GM18868 (cell line): ENCODE data around the gene METAP1D.

Experiments
- ATAC-seq: cut with Tn5 transposase; IDR thresholded peaks from one replicate; pipeline ENCODE4 v1.9.1; 2021; ENCODE audit warnings: mild to moderate bottlenecking, moderate library complexity; ENCODE audit not compliant: unreplicated experiment

The METAP1D gene

DNA sequence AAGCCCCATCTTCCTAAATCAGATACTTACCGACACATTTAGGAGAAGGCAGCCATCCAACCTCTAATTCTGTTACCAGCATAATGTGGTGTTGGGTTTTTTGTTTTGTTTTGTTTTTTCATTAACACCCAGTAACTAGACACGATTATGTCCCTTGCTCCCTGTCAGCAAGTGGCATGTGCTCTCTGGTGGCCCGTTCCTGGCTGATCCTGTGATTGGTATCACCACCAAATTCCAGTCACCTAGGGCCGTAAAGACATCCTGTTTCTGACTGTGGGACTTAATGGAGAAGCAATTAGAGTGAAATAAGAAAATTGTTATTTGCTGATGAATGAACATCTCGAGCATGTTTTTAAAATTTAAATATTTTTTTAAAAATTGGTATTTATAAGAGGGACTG, 79.7 kb downstream of the METAP1D start:
- ATAC-seq = no peak

DNA sequence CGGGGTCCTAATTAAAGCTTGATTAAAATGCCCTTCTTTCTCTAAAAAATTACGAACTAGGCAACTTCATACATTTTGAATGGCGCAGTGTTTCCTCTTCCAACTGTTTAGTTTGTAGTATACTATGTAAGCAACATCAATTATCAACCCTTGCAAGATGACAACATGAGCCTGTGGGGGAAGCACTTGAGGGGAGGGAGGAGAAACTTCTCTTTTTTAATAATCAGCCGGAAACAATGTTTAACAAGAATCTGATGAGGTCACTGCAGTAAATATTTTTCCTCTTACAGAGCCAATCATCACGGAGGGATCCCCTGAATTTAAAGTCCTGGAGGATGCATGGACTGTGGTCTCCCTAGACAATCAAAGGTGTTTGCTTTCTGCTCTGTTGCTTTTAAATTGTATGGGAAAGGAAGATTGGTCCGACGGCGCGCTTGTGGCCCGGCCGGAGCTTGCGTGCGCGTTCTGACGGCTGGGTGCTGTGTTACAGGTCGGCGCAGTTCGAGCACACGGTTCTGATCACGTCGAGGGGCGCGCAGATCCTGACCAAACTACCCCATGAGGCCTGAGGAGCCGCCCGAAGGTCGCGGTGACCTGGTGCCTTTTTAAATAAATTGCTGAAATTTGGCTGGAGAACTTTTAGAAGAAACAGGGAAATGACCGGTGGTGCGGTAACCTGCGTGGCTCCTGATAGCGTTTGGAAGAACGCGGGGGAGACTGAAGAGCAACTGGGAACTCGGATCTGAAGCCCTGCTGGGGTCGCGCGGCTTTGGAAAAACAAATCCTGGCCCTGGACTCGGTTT, 80.3 kb downstream of the METAP1D start:
- no peak for ATAC-seq

DNA sequence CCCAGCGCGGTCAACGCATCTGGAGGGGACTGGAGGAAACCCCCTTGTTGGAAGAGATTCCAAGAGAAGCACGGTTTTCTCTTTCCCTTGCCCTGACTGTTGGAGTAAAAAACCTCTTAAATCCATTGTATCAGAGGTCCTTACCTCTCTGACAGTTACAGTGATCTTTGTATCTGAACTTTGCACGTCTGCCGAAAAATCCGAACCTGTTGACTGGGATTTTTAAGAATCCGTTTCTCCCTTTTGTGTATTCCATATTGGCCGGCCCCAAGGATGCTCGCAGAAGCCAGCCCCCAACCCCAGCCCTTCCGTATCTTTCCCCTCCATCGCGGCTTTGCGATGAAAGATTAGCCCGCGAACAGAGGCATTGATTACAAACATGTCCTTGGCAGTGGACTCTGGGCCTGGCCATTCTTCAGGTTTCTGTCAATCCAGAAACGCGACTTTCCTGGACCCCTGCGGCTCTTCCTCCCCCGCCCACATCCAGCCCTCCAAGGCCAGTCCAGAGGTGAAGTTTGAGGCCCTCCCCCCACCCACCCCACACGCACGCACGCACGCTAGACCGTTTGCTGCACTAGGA, 81.0 kb downstream of the METAP1D start:
- no peak for ATAC-seq

DNA sequence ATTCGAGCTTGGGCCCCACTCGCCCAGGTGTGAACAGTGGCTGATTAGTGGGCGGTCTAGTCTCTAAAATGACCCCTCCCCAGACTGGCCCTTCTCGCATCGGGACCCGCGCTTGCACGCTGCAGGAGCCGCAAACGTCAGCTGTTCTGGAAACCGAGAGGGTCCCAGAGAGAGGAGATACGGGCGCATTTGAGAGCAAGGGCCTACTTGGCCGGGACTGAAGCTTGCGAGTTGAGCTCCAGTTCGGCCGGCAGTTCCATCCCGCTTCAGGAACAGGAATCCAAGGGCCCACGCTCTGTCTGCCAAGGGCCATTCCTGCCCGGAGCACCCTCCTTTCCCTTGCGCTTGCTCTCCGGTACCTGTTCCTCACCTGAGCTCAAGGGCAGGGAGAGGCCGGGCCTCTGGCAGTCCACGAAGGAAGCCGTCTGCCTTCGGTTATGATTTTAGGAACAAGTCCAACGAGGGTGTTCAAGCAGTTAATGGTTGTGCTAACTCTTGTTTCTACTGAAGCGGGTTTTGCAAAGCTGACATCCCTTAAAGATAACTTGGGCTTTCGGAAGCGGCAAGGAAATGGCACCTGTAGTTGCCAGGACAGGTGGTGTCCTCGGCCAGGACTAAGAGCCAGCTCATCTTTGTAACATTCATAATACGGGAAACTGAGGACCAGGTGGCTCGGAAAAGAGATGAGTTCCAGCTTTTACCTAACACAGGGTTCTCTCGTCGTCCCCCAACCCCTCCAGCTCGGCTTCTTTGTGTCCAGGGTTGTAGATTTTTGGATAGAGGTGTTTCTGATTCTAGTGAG, 81.7 kb downstream of the METAP1D start:
- ATAC-seq = no peak

DNA sequence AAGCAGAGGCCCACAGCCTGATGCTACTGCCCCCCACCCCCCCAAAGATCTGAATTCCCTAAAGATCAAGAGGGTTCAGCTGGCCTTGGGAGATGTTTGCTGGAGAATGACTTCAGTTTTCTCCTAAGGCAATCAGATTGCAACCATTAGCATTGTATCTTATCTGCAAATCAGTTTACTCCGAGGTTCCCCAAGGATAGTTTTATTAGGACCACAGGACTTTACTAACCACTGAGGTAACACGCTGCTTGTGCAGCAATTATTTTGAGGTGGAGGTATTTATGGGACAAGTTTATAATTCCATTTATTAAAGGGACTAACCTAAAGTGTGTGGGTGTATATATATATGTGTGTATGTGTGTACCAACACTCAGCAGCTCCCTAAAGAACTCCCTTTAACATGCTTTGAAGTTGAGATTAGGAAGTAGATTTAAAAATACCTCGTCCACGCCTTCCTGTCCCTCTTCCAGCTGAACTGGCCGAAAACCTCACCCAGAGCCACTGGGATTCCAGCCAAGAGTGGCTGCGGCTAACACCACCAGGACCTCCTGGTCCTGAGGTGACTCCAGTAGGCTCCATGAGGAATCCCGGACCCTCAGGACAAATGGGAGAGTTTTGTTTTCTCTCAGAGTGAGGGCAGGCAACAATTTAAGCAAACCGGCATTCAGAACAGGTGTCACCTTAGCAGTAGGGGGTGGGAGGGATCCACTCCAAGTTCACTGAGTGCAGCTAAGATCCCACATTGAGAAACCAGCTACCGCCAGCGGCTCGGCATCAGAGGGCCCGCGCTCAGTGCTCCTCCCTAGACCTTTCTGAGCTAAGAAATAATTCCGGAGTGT, 82.6 kb downstream of the METAP1D start:
- ATAC-seq = no peak

DNA sequence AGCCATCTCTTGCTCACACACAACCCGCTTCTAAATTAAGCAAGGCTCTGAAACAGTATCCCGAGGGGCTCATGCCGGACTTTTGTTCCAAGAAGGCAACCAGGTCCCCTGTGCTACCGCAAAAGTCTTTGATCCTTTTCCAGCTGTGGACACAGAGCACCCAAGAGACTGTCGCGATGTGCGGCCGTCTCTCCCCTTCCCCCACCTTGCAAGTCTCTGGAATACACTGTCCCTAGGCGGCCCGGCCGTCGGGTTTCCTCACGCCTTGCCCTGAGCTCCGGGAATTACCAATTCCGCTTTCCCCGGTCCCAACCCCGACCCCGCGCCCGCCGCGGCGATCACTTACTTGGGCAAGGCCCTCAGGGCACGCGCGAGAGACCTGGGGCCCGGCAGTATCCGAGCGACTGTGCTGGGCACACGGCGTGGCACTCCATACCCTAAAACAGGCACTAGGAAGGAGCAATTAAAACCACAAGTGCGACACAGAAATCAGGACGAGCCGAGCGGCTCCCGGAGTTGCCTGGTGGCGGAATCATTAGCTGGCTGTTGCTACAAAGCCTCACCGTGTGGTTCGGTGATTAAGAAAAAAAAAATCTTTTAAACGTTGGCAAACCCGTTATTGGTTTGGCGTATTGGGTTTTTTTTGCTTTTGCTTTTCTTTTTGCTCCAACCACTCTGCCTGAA, 83.3 kb downstream of the METAP1D start:
- ATAC-seq = no peak

DNA sequence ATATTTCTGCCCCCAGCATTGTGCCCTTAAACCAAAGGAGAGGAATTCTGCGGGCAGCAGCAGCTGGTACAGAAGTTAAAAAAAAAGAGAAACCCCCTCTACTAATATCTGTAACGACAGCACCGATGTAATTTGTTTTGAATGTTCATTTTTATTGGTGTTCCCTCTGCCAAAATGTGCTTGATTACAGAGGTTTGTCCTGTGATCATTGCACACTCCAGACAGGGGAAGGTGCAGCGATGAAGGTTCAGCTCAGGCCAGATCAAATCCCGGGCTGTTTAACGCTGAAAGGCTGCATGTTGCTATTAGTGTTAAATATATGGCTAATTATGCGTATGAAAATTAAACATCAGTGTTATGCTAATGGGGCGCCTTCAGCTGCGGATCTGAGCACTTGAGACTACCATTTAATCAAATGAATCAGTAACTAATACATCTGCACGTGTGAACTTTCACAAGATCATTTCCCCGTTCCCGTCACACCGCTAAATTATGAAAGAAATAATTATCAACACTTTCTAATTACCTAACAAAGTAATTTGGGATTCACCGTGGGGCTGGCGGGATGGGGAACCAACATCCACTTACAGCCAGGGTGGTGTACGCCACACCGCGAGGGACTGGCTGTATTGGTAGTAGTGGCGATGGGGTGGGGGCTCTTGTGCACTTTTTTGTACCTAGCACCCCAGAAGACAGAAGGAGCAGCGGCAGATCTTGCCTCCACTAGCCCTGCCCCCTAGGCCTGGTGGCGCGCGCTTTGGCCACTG, 84.1 kb downstream of the METAP1D start:
- no peak for ATAC-seq

DNA sequence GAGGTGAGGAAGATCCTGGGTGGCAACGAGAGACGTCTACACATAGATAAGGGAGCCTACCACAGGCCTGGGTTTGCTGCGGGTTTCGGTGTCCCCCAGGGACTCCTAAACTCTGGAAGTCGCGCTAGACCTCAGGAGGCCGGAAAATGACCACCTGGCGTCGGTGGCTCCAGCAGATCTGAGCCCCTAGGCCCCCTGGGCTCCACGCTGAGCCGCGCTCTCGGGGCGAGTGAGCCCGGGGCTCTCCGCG, 84.6 kb downstream of the METAP1D start:
- peak; percentile 9 for ATAC-seq

DNA sequence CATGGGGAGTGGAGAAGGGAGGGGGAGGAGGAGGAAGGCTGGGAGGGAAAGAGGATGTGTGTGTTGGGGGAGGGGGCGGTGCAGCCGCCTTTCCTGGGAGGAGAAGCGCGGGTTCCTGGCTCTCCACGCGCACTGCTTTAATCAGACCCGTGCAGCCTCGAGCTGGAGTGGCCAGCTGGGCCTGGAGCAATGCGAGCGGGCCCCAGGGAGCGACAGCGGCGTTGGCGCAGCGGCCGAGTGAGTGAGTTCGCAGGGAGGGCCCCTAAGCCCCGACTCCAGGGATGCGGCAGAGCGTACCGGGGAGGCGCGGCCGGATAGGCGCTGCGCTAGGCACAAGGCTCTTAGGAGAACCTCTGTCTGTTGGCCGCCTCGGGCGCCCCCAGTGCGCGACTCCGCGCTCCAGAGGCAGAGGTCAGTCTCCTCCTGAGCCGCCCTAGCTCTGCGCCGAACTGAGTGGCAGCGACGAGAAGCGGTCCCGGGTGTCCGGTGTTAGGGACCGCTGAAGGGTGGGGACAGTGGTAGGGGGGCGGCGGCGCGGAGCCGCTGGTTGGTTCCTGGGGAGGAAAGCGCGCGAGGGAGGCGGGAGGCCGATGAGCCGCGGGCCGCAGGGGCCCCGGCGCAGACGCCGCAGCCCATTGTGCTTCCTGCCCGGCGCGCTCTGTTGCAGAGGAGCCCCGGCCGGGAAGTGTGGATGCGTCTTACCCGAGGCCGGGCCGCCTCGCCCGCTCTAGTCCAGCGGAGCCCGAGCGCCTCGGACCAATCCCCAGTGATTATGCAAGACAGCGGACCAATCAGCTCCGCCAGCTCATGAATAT, 85.1 kb downstream of the METAP1D start:
- ATAC-seq = peak; percentile 85

DNA sequence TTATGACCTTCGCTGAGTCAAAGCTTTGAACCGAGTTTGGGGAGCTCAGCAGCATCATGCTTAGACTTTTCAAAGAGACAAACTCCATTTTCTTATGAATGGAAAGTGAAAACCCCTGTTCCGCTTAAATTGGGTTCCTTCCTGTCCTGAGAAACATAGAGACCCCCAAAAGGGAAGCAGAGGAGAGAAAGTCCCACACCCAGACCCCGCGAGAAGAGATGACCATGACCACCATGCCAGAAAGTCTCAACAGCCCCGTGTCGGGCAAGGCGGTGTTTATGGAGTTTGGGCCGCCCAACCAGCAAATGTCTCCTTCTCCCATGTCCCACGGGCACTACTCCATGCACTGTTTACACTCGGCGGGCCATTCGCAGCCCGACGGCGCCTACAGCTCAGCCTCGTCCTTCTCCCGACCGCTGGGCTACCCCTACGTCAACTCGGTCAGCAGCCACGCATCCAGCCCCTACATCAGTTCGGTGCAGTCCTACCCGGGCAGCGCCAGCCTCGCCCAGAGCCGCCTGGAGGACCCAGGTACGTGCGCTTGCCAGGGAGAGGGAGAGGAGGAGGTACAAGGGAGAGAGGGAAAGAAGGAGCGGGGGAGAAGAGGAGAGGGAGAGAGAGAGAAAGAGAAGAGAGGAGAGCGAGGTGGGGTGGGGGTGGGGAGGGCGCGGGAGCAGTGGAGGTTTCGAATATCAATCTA, 85.9 kb downstream of the METAP1D start, which contains the start of gene DLX1:
Gene DLX1 (plus strand): TSS at position 48 of the 700 bp plus-strand sequence. CDS start 171 bp downstream, at position 219.
- peak; percentile 16 for ATAC-seq

DNA sequence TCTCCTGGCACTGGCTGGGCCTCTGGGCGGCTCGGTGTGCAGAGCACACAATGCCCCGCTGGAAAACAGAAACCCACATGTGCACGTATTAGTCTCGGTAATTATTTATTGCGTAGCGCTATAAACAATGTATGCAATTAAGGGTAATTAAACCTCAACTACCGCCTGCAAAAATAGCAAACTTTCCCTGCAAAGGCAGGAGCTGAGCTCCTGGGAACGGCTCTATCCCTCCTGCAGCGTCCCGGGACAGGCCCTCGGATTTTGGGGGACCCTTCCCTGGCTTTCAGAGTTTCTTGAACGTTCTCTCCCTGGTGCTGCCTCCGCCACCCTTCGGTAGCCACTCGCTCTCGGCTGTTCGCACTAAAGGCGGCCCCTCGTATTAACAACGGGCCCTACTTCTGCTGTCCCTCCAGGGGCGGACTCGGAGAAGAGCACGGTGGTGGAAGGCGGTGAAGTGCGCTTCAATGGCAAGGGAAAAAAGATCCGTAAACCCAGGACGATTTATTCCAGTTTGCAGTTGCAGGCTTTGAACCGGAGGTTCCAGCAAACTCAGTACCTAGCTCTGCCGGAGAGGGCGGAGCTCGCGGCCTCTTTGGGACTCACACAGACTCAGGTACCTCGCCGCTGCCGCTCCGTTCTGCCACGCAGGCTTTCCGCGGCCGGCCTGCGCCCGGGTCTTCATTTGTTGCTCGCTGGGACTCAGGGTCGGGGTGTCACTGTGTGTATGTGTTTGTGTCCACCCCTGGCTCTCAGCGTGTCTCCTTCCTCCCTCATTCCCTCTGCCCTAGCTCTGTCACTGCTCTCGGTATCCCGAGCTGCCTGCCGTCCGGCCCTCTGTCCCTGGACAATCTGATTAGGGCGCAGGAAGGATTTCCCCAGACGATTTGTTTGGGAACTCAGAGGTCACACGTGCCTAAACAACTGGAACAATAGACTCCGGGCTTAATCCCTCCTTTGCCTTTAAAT, 86.8 kb downstream of the METAP1D start:
- peak; percentile 40 for ATAC-seq

DNA sequence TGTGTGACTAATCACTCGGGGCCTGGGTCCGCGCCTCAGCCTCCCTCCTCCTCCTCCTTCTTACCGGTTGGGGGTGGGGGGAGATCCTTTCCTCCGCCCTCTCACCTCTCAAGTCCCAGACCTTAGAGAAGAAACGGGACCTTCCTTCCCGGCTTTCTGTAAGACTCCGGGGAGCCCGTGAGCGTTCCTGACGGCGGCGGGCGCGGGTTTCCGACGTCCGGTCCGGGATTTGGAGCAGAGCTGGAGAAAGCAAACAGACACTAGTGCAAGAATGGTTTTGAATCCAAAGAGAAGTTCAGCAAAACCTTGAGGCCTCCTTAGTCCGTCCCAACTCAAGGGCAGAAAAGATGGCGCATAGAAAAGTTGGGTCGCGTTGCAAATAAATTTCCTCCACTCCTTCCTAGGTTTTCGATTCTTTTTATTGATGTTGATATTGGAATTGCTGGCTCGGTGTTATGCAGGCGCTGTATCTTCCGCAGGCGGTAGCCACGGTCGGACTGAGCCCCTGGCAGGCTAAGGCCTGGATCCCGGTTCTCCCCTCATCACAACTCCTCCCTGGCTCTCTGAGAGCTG, 87.5 kb downstream of the METAP1D start:
- no peak for ATAC-seq

DNA sequence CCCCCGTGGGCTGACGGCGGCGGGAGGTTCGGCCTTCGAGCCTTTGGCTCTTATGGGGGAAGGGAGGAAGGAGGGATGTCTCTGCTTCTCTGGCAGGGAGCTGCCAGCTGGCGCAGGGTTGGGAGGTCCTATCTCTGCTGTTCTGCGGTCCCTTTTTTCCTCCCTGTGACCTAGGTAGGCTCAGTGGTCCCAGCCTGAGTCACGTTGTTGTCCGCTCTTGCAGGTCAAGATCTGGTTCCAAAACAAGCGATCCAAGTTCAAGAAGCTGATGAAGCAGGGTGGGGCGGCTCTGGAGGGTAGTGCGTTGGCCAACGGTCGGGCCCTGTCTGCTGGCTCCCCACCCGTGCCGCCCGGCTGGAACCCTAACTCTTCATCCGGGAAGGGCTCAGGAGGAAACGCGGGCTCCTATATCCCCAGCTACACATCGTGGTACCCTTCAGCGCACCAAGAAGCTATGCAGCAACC, 88.1 kb downstream of the METAP1D start:
- no peak for ATAC-seq

DNA sequence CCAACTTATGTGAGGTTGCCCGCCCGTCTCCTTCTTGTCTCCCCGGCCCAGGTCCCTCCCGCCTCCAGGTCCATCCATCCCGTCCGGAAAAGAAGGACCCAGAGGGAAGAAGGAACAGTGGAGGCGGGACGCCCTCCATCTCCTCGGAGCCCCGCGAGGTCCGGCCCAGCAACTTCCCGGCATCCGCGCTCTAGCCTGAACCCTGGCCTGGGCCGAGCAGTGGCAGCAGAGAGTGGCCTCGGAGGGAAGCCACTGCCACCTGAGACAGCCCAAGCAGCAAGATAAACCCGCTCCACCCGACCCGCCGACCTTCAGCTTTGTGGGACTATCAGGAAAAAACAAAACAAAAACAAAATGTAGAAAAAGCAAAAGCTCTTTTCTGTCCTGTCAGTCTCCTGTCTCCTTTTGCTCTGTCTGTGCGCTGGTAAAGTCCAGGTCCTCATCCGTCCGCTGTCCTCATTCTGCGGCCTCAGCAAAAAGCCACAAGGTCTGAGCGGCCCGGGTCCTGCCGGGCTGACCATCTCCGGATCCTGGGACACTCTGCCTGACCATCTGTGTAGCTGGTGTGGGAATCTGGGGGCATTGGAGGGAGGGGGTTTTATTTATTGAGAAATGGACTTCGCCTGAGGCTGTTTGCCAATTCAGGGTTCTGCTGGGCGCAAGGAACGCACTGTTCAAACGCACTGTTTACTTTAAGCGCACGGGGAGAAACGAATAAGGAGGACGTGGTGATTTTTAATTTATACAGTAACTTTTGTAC, 88.7 kb downstream of the METAP1D start:
- no peak for ATAC-seq

DNA sequence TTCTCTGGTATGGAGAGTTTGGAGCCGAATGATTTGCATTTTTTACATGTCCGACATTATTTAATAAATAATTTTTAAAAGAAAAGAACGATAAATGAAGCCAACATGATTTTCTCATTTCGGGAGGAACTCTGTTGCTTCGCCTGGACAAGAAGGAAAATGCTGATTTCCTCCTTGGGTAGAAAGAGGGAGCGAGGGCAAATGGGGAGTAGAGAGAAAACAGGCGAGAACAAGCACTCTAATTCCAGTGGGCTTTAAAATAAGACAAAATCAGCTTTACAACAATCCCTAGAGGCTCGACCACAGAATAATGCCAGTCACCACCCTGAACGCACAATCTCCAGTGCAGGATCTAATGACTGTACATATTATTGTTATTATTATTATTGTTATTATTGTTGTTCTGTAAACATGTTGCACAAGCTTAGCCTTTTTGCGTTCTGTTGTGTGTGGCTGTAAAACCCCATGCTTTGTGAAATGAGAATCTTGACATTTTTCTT, 89.3 kb downstream of the METAP1D start:
- no peak for ATAC-seq

DNA sequence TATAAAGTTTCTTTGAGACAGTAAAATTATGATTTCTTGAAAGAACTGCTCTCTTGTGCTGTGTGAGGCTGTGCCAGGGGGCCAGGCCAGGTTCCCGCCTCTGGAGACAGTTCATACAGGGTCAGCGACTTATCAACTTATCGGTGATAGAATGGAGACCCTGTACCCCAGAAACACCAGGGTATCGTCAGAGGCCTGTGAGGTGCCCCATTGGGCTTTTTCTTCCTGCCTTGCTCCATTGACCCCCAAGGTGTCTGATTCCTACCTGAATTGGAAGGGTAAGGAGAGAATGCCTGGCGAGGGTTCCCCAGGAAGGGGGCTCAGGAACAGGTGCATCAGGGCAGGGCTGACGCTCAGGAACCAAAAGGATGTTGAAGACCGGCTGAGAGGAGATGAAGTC, 89.9 kb downstream of the METAP1D start:
- ATAC-seq = no peak
